ENCODE measurements around the gene BAD. TPM values are rescaled to one million over a fixed set of nuclear protein-coding genes. Genes with fewer than 3 reads are reported as not detected.

BAD gene
- total and polyA plus RNA-seq, 2 donors (not counting 1 experiment from before 2014, with no cell fraction given) = 24.0 to 39.1 TPM

DNA sequence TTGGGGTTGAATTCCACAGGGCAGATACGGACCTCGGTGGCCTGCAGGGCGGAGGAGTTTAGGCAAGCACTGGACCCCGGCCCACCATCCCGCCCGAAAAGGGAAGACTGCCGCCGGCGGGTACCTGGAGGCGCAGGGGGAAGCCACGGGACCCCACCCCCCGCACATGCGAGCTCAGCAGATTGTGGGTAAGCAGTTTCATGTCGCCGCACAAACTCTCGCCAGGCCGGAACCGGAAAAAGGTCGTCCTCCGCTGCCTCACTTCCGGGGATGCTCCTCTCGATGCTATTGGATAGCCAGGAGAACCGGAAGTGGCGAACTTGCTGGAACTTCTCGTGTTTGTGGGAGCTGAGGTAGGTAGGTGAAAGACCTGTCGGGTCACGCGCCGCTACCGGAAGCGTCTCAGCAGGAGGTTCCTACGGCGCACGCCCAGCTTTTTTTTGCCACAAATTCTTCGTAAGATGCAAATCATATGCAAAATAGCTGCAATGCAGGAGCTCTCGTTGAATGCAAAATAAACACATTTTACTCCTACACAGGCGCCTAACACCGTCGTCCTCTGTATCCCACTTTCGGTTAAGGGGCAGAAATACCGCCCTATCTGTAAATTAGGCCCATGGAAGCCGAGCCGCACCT lies 33.0 kb upstream of the BAD start, which contains the start of gene TRMT112:
TRMT112 (minus strand) TSS at position 235 of the 636 bp plus-strand sequence; CDS start at position 202, 33 bp downstream.
- ATAC-seq (ENCODE audit: low read depth) = peak; percentile 66

More for the DNA sequence above, 33.0 kb upstream of the BAD start, which contains the start of gene TRMT112:
- peaks cover 19% of the 10 kb centered on the region for H3K79me2 ChIP-seq (ENCODE audit: control insufficient read depth, insufficient read depth, low read length)
- ChIA-PET CTCF (interaction anchor here (0.6 to 4.7 kb wide), 31 partner anchors 8 to 534 kb away, joined by 3 to 188 read pairs (median 7); partner anchors contain the start of genes BAD, CATSPERZ, CCDC88B and ESRRA), POLR2A (interaction anchor here (0.5 to 2.6 kb wide), 28 partner anchors 13 to 1476 kb away, joined by 3 to 50 read pairs (median 4); partner anchors contain the start of genes BAD, CCDC88B, ESRRA and FAU)
- H3K9me3 ChIP-seq (ENCODE audit: control extremely low read depth in 1 of 3, control insufficient read depth in 2 of 3, insufficient read depth in 1 of 3, low read length in 2 of 3) = no peaks in the 10 kb centered on the region
- Mint-ChIP-seq H3K27me3 (no peaks in the 10 kb centered on the region), H3K4me1 (peaks cover 38% of the 10 kb centered on the region), H3K4me3 (peak within 1 kb of the TSS; percentile 98), H3K9me3 (ENCODE audit: insufficient read depth) (no peaks in the 10 kb centered on the region), H3K27ac (peak within 1 kb of the TSS; percentile 100)
- peak within 1 kb of the TSS; percentile 89 for H2AFZ ChIP-seq (ENCODE audit: insufficient read depth, low read depth, low read length, poor library complexity, severe bottlenecking)
- TF ChIP-seq EZH2 (IDR thresholded peaks at IDR 0.05; ENCODE audit: borderline replicate concordance, insufficient read depth, low read depth, low read length, poor library complexity, severe bottlenecking) = no peak
- TF ChIP-seq, protein P1, sequence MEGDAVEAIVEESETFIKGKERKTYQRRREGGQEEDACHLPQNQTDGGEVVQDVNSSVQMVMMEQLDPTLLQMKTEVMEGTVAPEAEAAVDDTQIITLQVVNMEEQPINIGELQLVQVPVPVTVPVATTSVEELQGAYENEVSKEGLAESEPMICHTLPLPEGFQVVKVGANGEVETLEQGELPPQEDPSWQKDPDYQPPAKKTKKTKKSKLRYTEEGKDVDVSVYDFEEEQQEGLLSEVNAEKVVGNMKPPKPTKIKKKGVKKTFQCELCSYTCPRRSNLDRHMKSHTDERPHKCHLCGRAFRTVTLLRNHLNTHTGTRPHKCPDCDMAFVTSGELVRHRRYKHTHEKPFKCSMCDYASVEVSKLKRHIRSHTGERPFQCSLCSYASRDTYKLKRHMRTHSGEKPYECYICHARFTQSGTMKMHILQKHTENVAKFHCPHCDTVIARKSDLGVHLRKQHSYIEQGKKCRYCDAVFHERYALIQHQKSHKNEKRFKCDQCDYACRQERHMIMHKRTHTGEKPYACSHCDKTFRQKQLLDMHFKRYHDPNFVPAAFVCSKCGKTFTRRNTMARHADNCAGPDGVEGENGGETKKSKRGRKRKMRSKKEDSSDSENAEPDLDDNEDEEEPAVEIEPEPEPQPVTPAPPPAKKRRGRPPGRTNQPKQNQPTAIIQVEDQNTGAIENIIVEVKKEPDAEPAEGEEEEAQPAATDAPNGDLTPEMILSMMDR (IDR thresholded peaks at IDR 0.05) = no peak
- H3K27ac ChIP-seq (ENCODE audit: low read length in 2 of 2) = peak within 1 kb of the TSS; percentile 99 to 100
- intact Hi-C loops (cut with micrococcal nuclease) = loop anchor here (1.0 to 5.0 kb wide), 7 partner anchors 12 to 425 kb away; partner anchors contain the start of genes ESRRA, GPR137 and RASGRP2
- H3K9ac ChIP-seq (ENCODE audit: low read length) = peak within 1 kb of the TSS; percentile 95
- H3K36me3 ChIP-seq (replicated peaks in 1 of 2; ENCODE audit: control extremely low read depth in 1 of 2, control insufficient read depth in 1 of 2, extremely low read depth in 1 of 2, insufficient read depth in 2 of 2, low read length in 1 of 2) = peaks cover 0 to 33% of the 10 kb centered on the region in 2 experiments
- peak within 1 kb of the TSS; percentile 76 to 95 (median 81) for H3K4me3 ChIP-seq (ENCODE audit: control extremely low read depth in 1 of 5, extremely low read depth in 1 of 5, insufficient read depth in 1 of 5, low read depth in 2 of 5, low read length in 4 of 5)
- H3K27me3 ChIP-seq (replicated peaks in 1 of 4; ENCODE audit: control extremely low read depth in 1 of 4, control insufficient read depth in 3 of 4, insufficient read depth in 4 of 4, low read length in 3 of 4) = no peaks in the 10 kb centered on the region
- peak; percentile 99 for DNase-seq
- peaks cover 10% of the 10 kb centered on the region for H4K20me1 ChIP-seq (ENCODE audit: control insufficient read depth, insufficient read depth, low read length, poor library complexity, severe bottlenecking)
- peaks cover 8 to 26% of the 10 kb centered on the region in 2 donors for H3K4me1 ChIP-seq (ENCODE audit: control insufficient read depth in 2 of 2, insufficient read depth in 2 of 2, low read length in 2 of 2)
- peak within 1 kb of the TSS; percentile 99 for H3K4me2 ChIP-seq (replicated peaks; ENCODE audit: low read depth, low read length, poor library complexity, severe bottlenecking)
- WGBS (ENCODE audit: insufficient coverage) = under 1% methylated on average over 43 of the region's 43 CpGs

Data from B cell (primary cell).